Measurements from ENCODE around the gene SLC30A2.
"Not testable (repeated sequence)": the region's sequence is repeated elsewhere in the genome, so short reads cannot be mapped to it uniquely, and the experiment has no call there.

The SLC30A2 gene

GRCh38 chr1:26045722-26046245 is at the start of gene SLC30A2:
Gene SLC30A2 (minus strand): TSS chr1:26046118. CDS start chr1:26045896, 222 bp downstream.
- DNase-seq (ENCODE audit: extremely low spot score): no peak
- CTCF ChIA-PET: interaction anchor here (3.2 kb wide), 1 partner anchor 9 kb away, joined by 12 read pairs; no protein-coding TSS in a partner anchor
- TF ChIP-seq FOXM1 (IDR thresholded peaks at IDR 0.05; ENCODE audit: borderline replicate concordance) (no peak), LEF1 (IDR thresholded peaks at IDR 0.05; ENCODE audit: borderline replicate concordance) (no peak), TARDBP (IDR thresholded peaks at IDR 0.05) (no peak), PKNOX1 (IDR thresholded peaks at IDR 0.05) (no peak), NFRKB (IDR thresholded peaks at IDR 0.05) (no peak), CTBP1 (IDR thresholded peaks at IDR 0.05; ENCODE audit: borderline replicate concordance) (no peak), BHLHE40 (IDR thresholded peaks at IDR 0.05; ENCODE audit: borderline replicate concordance) (no peak), SUZ12 (IDR thresholded peaks at IDR 0.05) (no peak)
- POLR2A ChIA-PET: interaction anchor here (1.5 to 2.7 kb wide), 2 partner anchors 10 to 13 kb away, joined by 4 to 14 read pairs; no protein-coding TSS in a partner anchor

GRCh38 chr1:26094677-26095383 is 48.9 kb upstream of the SLC30A2 start:
- CTCF ChIA-PET: no interaction called here
- POLR2A ChIA-PET: no interaction called here
- TF ChIP-seq HDGF (IDR thresholded peaks at IDR 0.05; ENCODE audit: borderline replicate concordance) (no peak), FOXK2 (IDR thresholded peaks at IDR 0.05) (no peak), TARDBP (IDR thresholded peaks at IDR 0.05) (no peak), FOXM1 (IDR thresholded peaks at IDR 0.05; ENCODE audit: borderline replicate concordance) (no peak), ARNT (IDR thresholded peaks at IDR 0.05) (no peak)
- DNase-seq (ENCODE audit: extremely low spot score): no peak

GRCh38 chr1:26094076-26094669 is 48.3 kb upstream of the SLC30A2 start:
- ChIA-PET POLR2A (no interaction called here), CTCF (no interaction called here)
- DNase-seq (ENCODE audit: extremely low spot score): no peak
- TF ChIP-seq ARNT (IDR thresholded peaks at IDR 0.05) (no peak), LEF1 (IDR thresholded peaks at IDR 0.05; ENCODE audit: borderline replicate concordance) (no peak), HDGF (IDR thresholded peaks at IDR 0.05; ENCODE audit: borderline replicate concordance) (no peak), FOXM1 (IDR thresholded peaks at IDR 0.05; ENCODE audit: borderline replicate concordance) (no peak), TARDBP (IDR thresholded peaks at IDR 0.05) (no peak), SUZ12 (IDR thresholded peaks at IDR 0.05) (no peak), FOXK2 (IDR thresholded peaks at IDR 0.05) (no peak), FOXA1 (IDR thresholded peaks at IDR 0.05) (no peak), BHLHE40 (IDR thresholded peaks at IDR 0.05; ENCODE audit: borderline replicate concordance) (no peak), SP1 (IDR thresholded peaks at IDR 0.05) (no peak), ELF4 (IDR thresholded peaks at IDR 0.05) (no peak), ZNF384 (IDR thresholded peaks at IDR 0.05) (no peak), CTBP1 (IDR thresholded peaks at IDR 0.05; ENCODE audit: borderline replicate concordance) (no peak)

- POLR2A ChIA-PET; CTCF ChIA-PET; DNase-seq (ENCODE audit: extremely low spot score): not testable (repeated sequence)
Measured at GRCh38 chr1:26093569-26093968, 47.7 kb upstream of the SLC30A2 start.

GRCh38 chr1:26092422-26092821 is 46.5 kb upstream of the SLC30A2 start:
- DNase-seq (ENCODE audit: extremely low spot score): no peak
- ChIA-PET CTCF (no interaction called here), POLR2A (no interaction called here)
- no peak for TF ChIP-seq L3MBTL2 (conservative IDR thresholded peaks at IDR 0.05)
- TF ChIP-seq HDGF (IDR thresholded peaks at IDR 0.05; ENCODE audit: borderline replicate concordance): no peak
- TF ChIP-seq FOXK2 (IDR thresholded peaks at IDR 0.05): no peak
- TF ChIP-seq NFRKB (IDR thresholded peaks at IDR 0.05): no peak
- no peak for TF ChIP-seq ZNF384 (IDR thresholded peaks at IDR 0.05)
- TF ChIP-seq SP1 (IDR thresholded peaks at IDR 0.05): no peak
- TF ChIP-seq TARDBP (IDR thresholded peaks at IDR 0.05): no peak
- no peak for TF ChIP-seq FOXA1 (IDR thresholded peaks at IDR 0.05)
- TF ChIP-seq PKNOX1 (IDR thresholded peaks at IDR 0.05): no peak
- TF ChIP-seq FOXM1 (IDR thresholded peaks at IDR 0.05; ENCODE audit: borderline replicate concordance): no peak
- TF ChIP-seq LEF1 (IDR thresholded peaks at IDR 0.05; ENCODE audit: borderline replicate concordance): no peak
- TF ChIP-seq ARNT (IDR thresholded peaks at IDR 0.05): no peak
- TF ChIP-seq SUZ12 (IDR thresholded peaks at IDR 0.05): no peak
- TF ChIP-seq BHLHE40 (IDR thresholded peaks at IDR 0.05; ENCODE audit: borderline replicate concordance): no peak
- TF ChIP-seq CTBP1 (IDR thresholded peaks at IDR 0.05; ENCODE audit: borderline replicate concordance): no peak

GRCh38 chr1:26090893-26091292 is 45.0 kb upstream of the SLC30A2 start:
- POLR2A ChIA-PET: no interaction called here

GRCh38 chr1:26089125-26089524 is 43.2 kb upstream of the SLC30A2 start:
- ChIA-PET POLR2A (no interaction called here), CTCF (no interaction called here)
- DNase-seq (ENCODE audit: extremely low spot score): no peak
- no peak for TF ChIP-seq TARDBP (IDR thresholded peaks at IDR 0.05)
- TF ChIP-seq ARNT (IDR thresholded peaks at IDR 0.05): no peak
- no peak for TF ChIP-seq FOXA1 (IDR thresholded peaks at IDR 0.05)
- TF ChIP-seq CTBP1 (IDR thresholded peaks at IDR 0.05; ENCODE audit: borderline replicate concordance): no peak
- no peak for TF ChIP-seq HDGF (IDR thresholded peaks at IDR 0.05; ENCODE audit: borderline replicate concordance)

More at GRCh38 chr1:26090893-26091292, 45.0 kb upstream of the SLC30A2 start:
- CTCF ChIA-PET: interaction anchor here (1.4 kb wide), 1 partner anchor 11 kb away, joined by 4 read pairs; no protein-coding TSS in a partner anchor
- TF ChIP-seq FOXM1 (IDR thresholded peaks at IDR 0.05; ENCODE audit: borderline replicate concordance) (no peak), CTBP1 (IDR thresholded peaks at IDR 0.05; ENCODE audit: borderline replicate concordance) (no peak)
- no peak for DNase-seq (ENCODE audit: extremely low spot score)

All from HEK293T (cell line).